Stimulated activated CD4-positive, alpha-beta T cell treated with anti-CD3 and anti-CD28 coated beads, Interleukin-15, amount 100 ng/mL, for 1 hour (primary cell): ENCODE results near the gene GNB3.
A peak's percentile ranks its signal among the peaks of the same experiment; 100 is the strongest.
"Not testable (repeated sequence)": the region's sequence is repeated elsewhere in the genome, so short reads cannot be mapped to it uniquely, and the experiment has no call there.

Experiments used
- DNase-seq, 2 donors: peaks; one replicate each; pipeline ENCODE4 v3.0.0-alpha.2; 2020; ENCODE audit warnings: low read depth in 1 of 2, low spot score in 1 of 2

GNB3 gene

GRCh38 chr12:6874015-6874368 lies 33.3 kb downstream of the GNB3 start:
- DNase-seq: not testable (repeated sequence)

DNA sequence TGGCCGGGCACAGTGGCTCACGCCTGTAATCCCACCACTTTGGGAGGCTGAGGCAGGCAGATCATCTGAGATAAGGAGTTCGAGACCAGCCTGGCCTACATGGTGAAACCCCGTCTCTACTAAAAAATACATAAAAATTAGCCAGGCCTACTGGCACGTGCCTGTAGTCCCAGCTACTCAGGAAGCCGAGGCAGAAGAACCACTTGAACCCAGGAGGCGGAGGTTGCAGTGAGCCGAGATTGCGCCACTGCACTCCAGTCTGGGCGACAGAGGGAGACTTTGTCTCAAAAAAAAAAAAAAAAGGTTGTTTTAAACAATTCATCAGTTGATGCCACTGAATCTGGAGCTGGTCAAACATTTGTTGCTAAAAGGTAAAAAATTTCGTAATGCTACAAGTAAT lies 39.1 kb downstream of the GNB3 start:
- DNase-seq: not testable (repeated sequence)

DNA sequence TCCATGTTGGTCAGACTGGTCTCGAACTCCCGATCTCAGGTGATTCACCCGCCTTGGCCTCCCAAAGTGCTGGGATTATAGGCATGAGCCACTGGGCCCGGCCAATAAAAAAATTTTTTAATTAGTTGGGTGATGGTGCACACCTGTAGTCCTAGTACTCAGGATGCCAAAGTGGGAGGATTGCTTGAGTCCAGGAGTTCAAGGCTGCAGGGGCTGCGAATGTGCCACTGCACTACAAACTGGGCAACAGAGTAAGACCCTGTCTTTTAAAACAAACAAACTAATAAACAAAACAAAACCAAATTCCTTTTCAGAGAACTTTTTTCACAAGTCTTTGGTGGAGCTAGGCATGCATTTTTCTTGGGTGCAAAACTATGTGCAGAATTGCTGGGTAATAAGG lies 42.5 kb downstream of the GNB3 start:
- no peak for DNase-seq

DNA sequence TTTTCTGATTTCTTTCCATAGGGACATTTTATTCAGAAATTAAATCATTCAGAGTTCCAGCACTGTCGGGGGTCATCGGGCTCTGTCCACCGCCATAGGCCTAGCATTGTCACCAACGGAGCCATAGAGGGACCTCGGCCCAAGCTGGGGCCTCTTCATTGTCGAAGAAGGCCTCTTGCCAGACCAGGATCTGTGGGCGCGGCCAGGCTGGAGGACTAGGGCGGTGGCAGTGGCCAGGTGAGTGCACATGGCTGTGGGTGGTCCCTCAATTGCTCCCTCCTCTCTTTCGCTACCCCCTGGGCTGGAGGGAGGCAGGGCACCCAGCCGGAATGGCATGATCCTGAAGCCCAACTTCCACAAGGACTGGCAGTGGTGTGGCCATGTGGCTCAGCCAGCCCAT lies 43.0 kb downstream of the GNB3 start:
- no peak for DNase-seq

GRCh38 chr12:6884539-6884938 lies 43.8 kb downstream of the GNB3 start:
- no peak for DNase-seq

- not testable (repeated sequence) for DNase-seq
Measured at GRCh38 chr12:6886206-6886999, 45.7 kb downstream of the GNB3 start.

DNA sequence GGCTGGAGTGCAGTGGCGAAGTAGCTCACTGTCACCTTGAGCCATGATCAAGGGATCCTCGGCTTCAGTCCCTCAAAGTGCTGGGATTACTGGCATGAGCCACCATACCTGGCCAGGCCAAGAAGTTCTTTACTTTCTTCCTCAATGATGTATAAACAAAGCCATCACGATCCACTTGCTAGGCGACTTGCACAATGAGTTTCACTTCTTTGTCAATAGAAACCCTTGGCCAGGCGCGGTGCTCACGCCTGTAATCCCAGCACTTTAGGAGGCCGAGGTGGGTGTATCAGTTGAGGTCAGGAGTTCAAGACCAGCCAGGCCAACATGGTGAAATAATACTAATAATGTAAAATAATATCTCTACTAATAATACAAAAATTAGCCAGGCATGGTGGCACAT lies 46.7 kb downstream of the GNB3 start:
- DNase-seq: no peak

DNA sequence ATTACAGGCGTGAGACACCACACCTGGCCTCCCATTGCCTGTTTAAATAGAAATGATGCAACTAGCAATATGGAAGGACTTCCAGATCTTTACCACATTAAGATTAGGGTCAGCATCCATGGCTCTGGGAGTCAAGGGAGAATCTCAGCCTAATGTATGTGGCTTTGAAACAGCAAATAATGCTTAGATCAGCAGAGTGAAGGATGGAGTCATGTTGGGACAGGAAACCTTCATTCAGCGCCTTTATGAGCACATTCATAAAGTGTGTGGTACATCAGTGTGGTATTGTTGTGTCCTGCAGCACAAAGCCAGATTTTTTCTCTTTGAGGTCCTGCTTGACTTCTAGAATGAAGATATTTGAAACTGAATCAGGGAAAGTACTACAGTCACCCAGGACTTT lies 47.6 kb downstream of the GNB3 start:
- no peak for DNase-seq

GRCh38 chr12:6888794-6889193 lies 48.1 kb downstream of the GNB3 start:
- DNase-seq: not testable (repeated sequence)

- not testable (repeated sequence) for DNase-seq
Measured at GRCh38 chr12:6889775-6890573, 49.2 kb downstream of the GNB3 start.

DNA sequence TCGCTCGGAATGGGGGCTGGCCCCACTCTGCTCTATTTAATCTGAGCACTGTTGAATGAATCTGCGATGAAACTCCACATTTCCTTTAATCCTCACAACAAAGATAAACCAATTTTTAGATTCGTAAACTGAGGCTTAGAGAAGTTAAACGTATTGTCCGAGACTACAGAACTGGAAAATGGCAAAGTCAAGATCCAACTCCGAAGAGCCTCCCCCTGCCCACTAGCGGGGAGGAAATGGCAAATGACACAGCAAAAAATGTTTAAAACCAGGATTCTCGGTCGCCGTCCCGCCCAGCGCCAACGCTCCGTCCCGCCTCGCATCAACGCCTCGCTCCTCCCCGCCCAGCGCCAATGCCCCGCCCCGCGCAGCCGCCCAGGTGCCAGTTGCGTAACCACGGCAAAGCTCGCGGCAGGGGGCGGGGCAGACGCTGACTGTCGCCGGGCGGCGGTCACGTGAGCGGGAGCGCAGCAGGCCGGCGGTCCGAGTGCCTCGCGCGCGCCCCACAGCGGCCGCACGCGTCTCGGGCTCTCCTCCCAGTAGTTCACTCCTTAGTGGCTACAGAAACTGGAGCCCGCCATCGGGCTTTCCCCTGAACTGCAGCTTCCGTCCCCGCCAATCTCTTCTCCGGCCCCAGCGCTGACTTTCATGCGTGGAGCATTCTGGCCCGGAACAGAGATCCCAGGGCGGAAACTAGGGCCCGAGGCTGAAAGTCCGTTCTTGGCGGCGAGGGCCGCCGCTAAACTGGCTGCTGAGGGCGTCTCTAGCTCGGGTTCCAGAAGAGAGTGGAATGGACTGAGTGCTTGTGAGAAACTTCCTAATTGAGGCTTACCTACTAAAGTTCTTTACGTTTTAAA lies 50.3 kb downstream of the GNB3 start:
- DNase-seq: peak; percentile 99

DNA sequence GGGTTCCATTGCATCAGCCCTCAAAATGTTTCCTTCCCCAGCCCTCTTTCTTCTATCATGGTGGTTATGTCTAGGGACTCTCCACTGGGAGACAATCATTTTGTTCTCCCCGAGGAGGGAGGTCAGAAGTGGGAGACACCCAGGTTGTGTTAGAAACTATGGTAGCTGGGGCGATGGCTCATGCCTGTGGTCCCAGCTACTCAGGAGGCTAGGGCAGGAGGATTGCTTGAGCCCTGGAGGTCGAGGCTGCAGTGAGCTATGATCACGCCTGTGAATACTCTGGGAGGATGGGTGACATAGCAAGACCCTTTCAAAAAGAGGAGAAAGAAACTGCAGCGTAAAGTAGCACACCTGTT lies 50.9 kb downstream of the GNB3 start:
- no peak for DNase-seq

DNA sequence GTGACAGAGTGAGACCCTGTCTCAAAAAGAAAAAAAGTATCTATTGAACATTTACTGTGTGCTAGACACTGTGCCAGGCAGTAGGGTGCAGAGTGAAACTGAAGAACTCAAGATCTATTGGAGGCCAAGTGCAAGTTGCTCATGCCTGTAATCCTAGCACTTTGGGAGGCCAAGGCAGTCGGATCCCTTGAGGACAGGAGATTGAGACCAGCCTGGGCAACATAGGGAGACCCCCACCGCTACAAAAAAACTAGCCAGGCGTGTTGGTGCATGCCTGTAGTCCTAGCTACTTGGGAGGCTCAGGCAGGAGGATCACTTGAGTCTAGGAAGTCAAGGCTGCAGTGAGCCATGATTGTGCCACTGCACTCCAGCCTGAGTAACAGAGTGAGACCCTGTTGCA lies 52.0 kb downstream of the GNB3 start:
- DNase-seq: not testable (repeated sequence)

DNA sequence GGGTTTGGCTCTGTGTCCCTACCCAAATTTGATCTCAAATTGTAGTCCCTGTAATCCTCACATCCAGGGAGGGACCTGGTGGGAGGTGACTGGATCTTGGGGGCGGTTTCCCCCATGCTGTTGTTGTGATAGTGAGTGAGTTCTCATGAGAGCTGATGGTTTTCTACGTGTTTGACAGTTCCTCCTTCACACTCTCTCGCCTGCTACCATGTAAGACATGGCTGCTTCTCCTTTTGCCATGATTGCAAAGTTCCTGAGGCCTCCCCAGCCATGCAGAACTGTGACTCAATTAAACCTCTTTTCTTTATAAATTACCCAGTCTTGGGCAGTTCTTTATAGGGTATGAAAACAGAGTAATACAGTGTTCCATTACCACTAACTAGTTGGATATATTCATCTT lies 53.6 kb downstream of the GNB3 start:
- no peak for DNase-seq
